NCI-H510A (cell line): ENCODE data around the gene SHROOM4.

Experiments
- DNase-seq: peaks from one replicate; lab custom pipeline; 2025; lab: John Stamatoyannopoulos, UW

SHROOM4 gene

DNA sequence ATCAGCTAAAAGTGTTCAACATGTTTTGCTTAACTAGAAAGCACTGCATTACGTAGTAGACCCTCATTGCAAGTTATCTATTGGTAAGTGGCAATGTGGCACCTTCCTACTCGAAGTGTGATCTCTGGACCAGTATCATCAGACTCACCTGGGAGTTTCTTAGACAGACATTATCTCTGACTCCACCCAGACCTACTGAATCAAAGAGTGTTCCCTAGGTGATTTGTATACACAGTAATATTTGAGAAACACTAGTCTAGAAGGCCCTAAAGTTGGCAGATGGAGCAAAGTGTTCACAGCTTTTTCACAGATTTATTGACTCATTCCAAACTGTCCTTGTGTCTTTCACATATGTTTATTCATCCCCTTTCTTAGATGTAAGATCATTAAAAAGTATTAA is 35.7 kb downstream of the SHROOM4 start:
- DNase-seq = no peak

DNA sequence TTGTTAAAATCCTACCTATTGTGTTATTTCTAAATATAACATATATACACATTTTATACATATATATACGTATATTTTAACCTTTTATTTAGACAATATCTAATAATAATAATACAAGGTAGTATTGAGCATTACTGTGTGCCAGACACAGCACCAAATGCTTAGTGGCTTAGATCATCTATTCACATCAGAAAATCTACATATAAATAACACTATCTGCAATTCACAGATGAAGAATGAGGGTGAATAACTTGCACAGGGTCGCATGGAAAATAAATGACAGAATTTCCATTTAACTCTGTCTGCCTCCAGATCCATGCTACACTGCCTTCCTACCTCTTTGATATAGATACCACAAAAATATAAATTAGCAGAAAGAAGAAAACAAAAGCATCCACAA is 37.7 kb downstream of the SHROOM4 start:
- no peak for DNase-seq

DNA sequence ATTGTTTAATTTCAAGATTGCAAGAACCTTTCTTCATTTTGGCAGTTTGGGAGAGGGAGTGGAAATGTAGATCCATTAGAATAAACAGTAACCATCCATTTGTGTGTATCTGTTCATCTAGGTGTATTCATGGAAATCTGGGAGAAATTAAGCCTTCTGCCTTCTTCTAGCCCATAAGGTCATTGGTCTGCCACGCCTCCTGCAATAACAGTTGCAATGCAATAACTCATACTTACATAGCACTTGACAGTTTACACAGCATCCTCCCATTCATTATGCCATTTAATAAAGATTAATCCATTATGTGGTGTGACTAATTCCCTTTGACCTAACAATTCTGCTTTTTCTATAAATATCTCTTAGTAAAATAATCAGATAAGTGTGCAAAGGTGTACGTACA is 42.6 kb downstream of the SHROOM4 start:
- DNase-seq = no peak

DNA sequence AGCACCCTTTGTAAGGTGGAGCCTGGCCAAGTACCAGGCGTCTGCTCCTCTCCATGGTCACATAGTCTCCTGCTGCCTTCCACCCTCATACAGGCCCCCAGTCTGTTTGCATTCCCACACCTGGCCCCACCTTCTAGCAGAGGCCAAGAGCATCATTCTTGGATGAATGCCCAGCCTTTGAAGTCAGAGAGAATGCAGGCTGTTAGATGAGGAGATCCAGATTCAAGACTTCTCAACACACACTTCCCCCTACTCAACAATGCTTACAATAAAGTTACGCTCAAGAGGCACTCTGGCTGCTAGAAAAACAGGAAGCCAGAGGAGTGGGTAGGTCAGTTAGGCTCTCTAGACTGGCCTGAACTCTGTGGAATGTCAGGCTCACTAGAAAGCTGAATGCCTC is 43.3 kb downstream of the SHROOM4 start:
- DNase-seq = no peak

DNA sequence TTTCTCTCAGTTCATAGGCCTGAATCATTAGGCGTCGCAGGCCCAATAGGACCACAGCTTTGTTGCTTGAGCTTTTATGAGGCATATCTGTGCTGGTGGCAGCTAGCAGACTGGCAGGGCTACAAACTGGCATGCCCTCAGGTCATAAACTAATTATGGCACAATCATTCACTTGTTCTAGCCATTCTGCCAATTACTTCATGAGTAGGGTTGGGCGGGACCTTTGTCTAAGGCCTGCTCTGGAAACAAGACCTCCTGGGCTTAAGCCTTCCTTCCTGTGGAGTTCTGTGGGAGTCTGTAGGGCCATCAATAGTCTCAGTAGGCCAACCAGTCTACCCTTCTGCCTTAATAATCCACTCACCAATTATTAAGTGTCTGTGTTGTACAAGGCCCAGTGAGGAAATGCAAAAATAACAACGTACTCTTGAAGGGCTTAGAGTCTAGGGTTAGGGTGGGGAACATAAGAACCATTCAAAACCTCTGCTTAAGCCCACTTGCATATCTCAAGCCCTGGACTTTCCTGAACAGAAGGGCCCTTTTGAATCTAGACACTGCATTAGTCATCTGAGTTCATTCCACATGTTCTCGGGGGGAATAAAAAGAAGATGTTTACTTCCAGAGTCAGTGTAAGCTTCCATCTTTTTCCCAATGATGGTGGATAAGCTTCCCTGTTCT is 44.5 kb downstream of the SHROOM4 start:
- no peak for DNase-seq

DNA sequence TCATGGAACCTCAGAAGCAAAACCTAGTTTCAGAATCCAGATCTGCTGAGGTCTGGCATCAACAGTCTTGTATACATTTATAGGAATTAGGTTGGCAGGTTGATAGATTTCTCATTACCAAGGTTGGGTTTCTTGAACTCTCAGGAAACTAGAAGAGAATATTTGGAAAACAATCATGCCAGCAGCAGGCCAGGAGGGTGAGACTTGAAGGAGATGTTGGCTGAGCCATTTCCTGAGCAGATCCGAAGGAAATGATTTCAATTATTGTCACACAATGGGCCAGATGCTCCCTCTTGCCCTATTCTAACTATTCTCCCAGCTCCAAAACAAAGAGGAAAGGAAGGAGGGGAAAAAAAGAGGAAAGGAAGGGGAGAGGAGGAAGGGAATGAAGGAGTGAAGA is 45.2 kb downstream of the SHROOM4 start:
- no peak for DNase-seq

DNA sequence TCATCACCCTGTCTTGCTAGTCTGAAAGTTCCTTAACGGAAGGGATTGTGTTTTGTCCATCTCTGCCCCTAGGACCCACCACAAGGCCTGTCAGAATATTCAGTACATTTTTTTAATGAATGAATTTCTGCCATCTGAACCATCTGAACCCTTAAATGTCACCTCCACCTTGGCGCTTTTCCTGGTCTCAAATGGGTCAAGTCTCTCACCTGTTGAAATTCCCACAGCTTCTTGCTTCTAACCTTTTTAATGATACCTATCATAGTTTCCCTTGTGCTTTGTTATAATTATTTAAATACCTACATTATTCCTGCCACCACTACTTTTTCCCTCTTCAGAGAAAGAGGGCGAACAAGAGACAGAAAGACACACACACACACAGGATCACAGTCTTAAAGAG is 48.0 kb downstream of the SHROOM4 start:
- DNase-seq = no peak

DNA sequence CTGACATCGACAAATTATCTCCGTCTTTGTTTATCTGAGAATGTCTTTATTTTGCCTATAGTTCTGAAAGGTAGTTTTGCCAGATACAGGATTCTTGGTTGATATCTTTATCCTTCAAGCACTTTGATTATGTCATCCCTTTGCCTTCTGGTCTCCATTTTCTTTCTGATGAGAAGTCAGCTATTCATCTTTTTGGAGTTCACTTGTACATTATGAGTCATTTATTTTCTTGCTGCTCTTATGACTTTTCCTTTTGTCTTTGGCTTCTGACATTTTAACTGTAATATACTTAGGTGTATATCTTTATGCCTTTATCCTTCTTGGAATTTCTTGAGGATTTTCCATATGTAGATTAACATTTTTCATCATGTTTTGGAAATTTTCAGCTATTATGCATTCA is 51.4 kb downstream of the SHROOM4 start:
- no peak for DNase-seq

DNA sequence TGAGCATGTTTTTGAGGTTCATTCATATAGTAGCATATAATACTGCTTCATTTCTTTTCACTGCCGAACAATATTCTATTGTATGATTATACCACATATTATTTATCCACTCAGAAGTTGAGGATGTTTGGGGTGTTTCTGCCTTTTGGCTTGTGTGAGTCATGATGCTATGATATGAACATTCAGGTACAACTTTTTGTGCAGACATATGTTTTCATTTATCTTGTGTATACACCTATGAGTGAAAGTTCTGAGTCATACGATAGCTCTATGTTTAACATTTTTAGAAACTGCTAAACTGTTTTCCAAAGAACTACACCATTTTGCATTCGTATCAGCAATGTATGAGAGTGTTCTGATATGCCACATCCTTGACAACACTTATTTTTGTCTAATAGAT is 57.7 kb downstream of the SHROOM4 start:
- no peak for DNase-seq

DNA sequence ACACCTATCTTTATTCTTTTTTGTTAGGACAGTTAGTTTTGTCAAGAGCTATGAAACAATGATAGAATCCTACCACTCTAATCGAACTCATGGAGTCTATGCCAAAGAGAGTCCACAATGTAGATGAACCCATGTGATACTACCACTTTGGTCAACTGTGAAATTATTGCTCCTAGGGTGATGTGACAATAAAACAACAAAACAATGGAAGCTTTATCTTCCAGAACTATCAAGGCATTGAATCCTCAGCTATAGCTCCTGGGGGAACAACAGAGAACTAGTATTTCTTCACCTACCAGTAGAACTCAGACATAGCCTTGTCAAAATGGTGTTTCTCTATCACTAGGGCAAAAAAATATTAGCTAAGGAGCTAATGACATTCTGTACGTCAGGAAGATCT is 62.9 kb downstream of the SHROOM4 start:
- DNase-seq = no peak

DNA sequence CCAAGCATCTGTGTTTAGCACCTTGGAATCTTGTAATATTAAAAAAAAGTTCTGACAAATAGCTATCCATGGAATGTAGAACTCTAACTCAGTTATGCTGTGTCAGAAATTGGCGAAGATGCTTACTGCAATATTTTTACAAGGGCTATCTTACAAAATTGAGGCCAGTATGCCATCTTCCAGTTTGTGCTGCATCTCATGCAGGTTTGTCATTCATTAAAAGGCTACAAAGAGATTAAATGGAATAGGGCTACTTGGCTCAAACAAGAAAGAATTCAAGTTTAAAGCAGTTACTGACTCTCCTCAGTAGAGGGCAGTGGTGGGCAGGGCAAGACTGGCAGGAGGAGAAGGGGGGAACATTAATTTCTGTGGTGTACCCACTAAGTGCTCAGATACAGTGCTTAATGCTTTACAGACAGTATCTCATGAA is 66.5 kb downstream of the SHROOM4 start:
- DNase-seq = no peak

DNA sequence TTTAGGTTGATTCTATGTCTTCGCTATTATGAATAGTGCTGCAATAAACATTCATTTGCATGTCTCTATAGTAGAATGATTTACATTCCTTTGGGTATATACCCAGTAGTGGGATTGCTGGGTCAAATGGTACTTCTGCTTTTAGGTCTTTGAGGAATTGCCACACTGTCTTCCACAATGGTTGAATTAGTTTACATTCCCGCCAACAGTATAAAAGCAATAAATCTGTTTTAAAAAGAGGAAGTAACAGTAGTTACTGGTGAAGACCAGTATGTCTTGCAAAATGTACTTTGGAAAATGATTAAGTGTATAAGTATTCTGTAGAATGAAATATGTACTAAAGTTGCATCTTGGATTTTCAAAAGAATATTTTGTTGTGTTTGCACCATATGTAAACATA is 77.3 kb downstream of the SHROOM4 start:
- no peak for DNase-seq

DNA sequence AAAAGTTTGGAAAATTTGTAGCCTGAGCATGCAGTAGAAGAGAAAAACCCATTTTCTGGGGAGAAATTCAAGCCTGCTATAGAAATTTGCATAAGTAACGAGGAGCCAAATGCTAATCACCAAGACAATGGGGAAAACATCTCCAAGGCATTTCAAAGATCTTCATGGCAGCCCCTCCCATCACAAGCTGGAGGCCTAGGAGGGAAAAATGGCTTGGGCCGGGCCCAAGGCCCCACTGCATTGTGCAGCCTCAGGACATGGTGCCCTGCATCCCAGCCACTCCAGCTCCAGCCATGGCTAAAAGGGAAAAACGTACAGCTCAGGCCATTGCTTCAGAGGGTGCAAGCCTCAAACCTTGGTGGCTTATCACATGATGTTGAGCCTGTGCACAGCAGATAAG is 87.7 kb downstream of the SHROOM4 start:
- no peak for DNase-seq

DNA sequence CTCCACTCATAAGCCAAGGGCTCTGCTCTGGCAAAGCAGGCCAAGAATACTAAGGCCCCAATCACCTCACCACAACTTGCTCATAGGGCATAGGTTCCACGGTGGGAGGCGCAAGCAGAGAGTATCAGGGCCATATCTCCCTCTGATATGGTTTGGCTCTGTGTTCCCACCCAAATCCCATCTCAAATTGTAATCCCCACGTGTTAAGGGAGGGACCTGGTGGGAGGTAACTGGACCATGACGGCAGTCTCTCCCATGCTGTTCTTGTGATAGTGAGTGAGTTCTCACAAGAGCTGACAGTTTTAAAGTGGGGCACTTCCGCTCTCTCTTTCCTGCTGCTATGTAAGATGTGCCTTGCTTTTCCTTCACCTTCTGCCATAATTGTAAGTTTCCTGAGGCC is 88.7 kb downstream of the SHROOM4 start:
- DNase-seq = no peak

DNA sequence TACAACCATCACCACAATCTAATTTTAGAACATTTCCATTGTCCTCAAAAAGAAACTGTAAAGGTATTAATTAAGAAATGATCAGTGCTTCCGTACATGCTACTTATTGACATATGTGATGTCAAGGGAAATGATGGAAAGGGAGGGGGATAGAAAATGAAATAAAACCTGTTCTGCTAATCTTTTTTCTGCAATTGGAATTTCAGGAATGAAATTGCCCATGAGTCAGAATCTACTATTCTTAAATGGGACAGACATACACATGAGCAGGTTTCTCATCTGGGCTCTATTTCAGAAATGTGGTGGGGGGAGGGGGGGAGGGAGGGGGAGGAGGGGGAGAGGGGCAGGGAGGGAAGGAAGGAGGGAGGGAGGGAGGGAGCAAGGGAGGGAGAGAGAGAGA is 91.0 kb downstream of the SHROOM4 start:
- DNase-seq = no peak

DNA sequence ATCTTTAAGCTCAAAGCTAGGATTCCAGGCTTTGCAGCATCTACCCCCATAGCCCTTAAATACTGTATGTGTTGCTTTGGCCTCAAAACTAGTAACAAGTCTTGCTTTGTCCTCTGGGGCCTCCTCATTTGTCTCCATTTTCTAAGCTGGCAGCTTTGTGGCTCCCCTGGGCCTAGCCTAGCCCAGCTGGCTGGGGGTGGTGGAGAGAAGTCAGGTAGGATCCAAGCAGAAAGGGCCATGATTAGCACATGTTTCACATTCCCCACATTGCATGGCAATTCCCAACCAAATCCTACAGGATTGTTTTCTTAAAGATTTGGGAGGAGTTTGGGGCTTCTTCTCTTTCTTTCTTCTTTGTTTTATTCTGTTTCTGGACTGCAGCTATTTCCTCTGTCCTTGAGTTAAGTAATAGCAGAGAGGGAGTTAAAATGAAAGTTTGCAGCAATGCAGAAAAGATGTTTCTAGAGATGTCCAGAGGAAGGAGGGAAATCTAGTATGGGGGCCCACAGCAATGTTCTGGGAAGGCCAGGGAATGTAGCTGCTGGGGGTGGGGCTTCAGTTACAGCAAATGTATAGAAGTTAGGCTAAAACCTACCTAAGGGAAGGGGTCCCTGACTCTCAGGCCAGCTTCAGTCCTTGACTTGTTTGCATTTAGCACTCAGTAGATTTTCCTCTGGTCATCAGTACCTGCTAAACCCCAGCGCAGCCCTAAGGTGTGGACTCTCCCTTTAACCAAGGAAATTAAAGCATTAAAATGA is 92.1 kb downstream of the SHROOM4 start:
- no peak for DNase-seq

DNA sequence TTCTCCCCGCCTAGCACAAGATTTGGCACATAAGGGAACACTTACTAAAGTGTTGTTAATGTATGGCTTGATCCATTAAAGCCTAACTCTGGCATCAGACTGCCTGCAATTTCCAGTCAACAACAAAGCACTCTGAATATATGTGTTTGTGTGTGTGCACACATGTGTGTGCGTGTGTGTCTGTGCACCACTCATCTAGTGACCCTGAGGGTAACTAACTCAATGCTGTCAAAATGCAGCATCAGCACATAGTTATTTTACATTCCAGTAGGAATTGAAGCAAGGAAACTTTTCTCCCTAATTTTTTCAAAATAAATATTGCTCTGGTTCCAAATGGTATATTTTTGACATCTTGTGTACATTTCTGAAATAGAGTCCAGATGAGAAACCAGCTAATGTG is 94.4 kb downstream of the SHROOM4 start:
- DNase-seq = no peak

DNA sequence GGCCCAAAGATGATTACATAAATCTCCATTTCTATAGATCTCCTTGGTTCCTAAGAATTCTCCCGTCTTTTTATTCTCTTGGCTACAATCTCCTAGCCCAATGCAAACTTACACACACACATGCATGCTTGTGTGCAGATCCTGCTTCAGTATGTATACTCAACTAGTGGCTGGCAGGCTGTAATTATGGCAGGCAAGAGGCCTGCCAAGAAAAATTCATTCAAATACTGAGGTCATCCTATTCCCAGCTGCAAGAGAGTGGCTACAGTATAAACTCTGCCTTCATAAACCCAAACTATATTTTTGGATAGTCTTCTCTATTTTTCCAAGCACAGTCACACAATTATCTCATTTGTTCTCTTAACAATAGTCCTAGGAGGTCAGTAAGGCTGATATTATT is 95.2 kb downstream of the SHROOM4 start:
- no peak for DNase-seq

DNA sequence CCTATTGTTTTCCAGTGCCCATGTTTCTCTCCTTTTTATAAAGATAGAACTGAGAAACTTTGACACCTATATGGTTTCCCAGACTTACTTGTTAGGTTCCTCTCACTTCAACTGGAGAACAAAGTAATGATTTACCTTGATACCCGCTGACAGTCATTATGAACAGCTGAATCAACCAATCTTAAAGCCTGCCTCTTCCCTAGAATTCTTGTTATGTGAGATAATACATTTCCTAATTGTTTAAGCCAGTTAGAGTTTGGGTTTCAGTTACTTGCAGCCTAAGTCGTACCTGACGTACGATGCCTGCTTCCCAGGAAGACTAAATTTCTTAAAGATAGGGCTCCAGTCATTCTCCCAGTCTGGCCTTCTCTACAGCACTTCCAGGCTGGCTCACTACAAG is 97.3 kb downstream of the SHROOM4 start:
- DNase-seq = no peak

DNA sequence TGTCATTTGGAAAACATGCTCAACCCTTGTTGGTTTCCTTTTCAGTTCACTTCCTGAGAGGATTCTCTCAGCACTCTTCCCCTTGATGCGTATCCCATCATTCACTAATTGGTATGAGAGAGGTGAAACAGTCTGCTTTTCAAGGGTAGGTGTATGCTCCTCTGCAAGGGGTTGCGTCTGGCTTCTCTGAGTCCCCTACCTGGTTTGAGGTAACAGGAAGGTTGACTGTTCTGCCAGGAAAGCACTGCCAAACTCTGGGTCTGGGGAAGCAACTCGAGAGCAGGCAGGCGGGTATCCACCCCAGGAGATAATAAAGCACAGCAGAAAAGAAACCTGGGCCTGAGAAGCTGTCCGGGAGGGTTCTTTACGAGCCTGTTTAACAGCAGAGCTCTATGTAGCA is 101.2 kb downstream of the SHROOM4 start:
- no peak for DNase-seq

DNA sequence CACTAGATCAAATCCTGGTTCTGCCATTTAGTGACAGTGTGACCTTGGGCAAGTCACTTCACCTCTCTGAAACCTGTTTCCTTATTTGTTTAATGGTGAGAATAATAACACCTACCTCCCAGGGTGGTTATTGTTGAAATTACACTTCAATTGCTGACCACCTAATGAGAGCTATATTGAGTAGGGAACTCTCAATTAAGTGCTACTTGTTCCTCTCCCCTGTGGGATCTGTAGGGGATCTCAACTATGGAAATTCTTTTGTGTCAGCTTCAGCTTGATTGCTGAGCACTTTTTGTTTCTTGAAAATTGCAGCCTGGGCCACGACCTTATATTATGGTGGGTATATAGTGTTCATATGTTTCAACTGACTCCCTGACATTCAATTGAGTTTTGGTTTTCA is 102.1 kb downstream of the SHROOM4 start:
- no peak for DNase-seq

DNA sequence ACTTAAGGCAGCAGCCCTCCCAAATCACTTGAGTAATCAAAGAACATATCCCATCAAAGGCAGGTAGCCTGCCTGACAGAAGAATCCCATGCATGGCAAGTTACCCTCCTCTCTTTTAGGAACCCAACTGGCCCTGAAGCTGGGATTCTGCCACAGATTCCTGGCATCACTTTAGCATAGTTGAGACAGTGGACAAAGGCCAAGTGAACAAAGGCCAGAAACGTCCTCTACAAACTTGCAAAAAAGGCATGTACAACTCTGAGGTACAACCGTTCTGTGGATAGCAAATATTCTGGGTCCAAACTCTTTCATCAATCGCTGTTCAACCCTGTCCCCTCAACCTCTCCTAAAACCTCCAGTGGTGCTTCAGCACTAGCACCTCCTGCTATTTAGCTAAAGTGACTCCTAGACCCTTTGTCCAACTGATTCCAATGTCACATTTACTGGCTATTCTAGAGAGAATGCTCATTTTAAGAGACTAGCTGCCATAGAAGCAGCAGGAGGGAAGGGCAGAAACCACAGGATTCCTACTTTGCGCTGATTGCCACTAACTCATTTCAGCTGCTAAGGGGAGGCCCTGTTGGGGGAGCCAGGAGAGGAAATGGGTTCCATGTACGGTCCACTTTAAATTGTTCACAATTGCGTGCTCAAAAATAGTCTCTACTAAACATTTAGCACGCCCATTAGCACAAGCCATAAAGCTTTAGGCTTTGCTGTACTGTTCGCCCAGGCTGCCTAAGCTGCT is 105.9 kb downstream of the SHROOM4 start:
- no peak for DNase-seq

DNA sequence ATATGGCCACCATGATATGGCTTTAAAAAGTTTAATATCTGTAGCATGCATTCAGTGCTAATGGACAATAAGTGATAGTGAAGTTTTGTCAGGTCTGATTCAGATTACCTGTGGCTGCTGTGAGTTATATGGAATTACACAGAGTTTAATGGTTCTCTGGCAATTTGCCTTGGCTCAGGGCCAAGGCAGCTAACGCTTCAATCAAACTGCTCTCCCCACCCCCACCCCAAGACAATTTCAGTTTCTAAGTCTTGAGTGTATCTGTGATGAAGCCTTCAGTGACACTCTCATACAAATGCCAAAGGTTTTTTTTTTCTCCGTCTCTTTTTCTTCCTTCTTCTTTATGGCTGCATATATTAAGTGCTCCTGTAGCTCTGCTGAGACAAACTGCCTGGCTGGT is 106.6 kb downstream of the SHROOM4 start:
- no peak for DNase-seq
